Nephron progenitor cell (in vitro differentiated cells): Measurements from ENCODE around the gene TMBIM4.

Source experiments
- DNase-seq: peaks from one replicate; pipeline ENCODE4 v3.0.0; 2021
- H3K27ac Mint-ChIP-seq: 2 replicates; pipeline ENCODE4 v1.8.0; 2021; ENCODE audit warnings: mild to moderate bottlenecking, moderate library complexity, mixed read lengths
- H3K27me3 Mint-ChIP-seq: 2 replicates; pipeline ENCODE4 v1.8.0; 2021; ENCODE audit warnings: mild to moderate bottlenecking, low read depth, mixed read lengths; ENCODE audit not compliant: poor library complexity
- H3K36me3 Mint-ChIP-seq: 2 replicates; pipeline ENCODE4 v1.8.0; 2021; ENCODE audit warnings: low read depth, mixed read lengths
- H3K4me1 Mint-ChIP-seq: 2 replicates; pipeline ENCODE4 v1.8.0; 2021; ENCODE audit warnings: mixed read lengths
- H3K4me3 Mint-ChIP-seq: 2 replicates; pipeline ENCODE4 v1.8.0; 2021; ENCODE audit warnings: mild to moderate bottlenecking, moderate library complexity, mixed read lengths
- H3K9me3 Mint-ChIP-seq: 2 replicates; pipeline ENCODE4 v1.8.0; 2021; ENCODE audit warnings: mild to moderate bottlenecking, moderate library complexity, mixed read lengths
- CTCF ChIP-seq: fragments of 200-600 bp; sonication (generic); IDR thresholded peaks from 2 replicates; pipeline ENCODE4 v1.5.0; 2021; ENCODE audit warnings: antibody characterized with exemption

The TMBIM4 gene

GRCh38 chr12:66203820-66204219, 34.0 kb upstream of the TMBIM4 start:
- no peak overlapping the region for H3K4me3 Mint-ChIP-seq
- no peak for DNase-seq
- no peaks in the 10 kb centered on the region for H3K4me1 Mint-ChIP-seq
- H3K9me3 Mint-ChIP-seq, result peaks cover 15% of the 10 kb centered on the region
- H3K27me3 Mint-ChIP-seq, result peaks cover 4% of the 10 kb centered on the region
- no peak overlapping the region for H3K27ac Mint-ChIP-seq
- no peaks in the 10 kb centered on the region for H3K36me3 Mint-ChIP-seq
- no peak for TF ChIP-seq CTCF

GRCh38 chr12:66199831-66200509, 30.2 kb upstream of the TMBIM4 start:
- no peak for DNase-seq
- no peaks in the 10 kb centered on the region for H3K36me3 Mint-ChIP-seq
- H3K9me3 Mint-ChIP-seq, result peaks cover 6% of the 10 kb centered on the region
- H3K27me3 Mint-ChIP-seq, result peaks cover 3% of the 10 kb centered on the region
- TF ChIP-seq CTCF, result no peak
- H3K27ac Mint-ChIP-seq, result no peak overlapping the region
- H3K4me1 Mint-ChIP-seq, result no peaks in the 10 kb centered on the region
- H3K4me3 Mint-ChIP-seq, result no peak overlapping the region

- Mint-ChIP-seq H3K27ac (no peak overlapping the region), H3K9me3 (peaks cover 6% of the 10 kb centered on the region), H3K36me3 (no peaks in the 10 kb centered on the region), H3K4me1 (no peaks in the 10 kb centered on the region), H3K27me3 (peaks cover 8% of the 10 kb centered on the region), H3K4me3 (no peak overlapping the region)
- no peak for TF ChIP-seq CTCF
- DNase-seq, result no peak
These were observed 29.3 kb upstream of the TMBIM4 start for GRCh38 chr12:66199141-66199540.

- no peak for DNase-seq
- H3K4me1 Mint-ChIP-seq, result no peaks in the 10 kb centered on the region
- H3K27ac Mint-ChIP-seq, result no peak overlapping the region
These were observed 27.7 kb upstream of the TMBIM4 start for GRCh38 chr12:66197495-66197921.

GRCh38 chr12:66196806-66197205, 27.0 kb upstream of the TMBIM4 start:
- DNase-seq, result no peak

More at GRCh38 chr12:66197495-66197921, 27.7 kb upstream of the TMBIM4 start:
- Mint-ChIP-seq H3K9me3 (peaks cover 6% of the 10 kb centered on the region), H3K27me3 (peaks cover 13% of the 10 kb centered on the region), H3K36me3 (no peaks in the 10 kb centered on the region), H3K4me3 (no peak overlapping the region)
- no peak for TF ChIP-seq CTCF

More at GRCh38 chr12:66196806-66197205, 27.0 kb upstream of the TMBIM4 start:
- no peaks in the 10 kb centered on the region for H3K36me3 Mint-ChIP-seq
- H3K4me3 Mint-ChIP-seq, result no peak overlapping the region
- H3K27ac Mint-ChIP-seq, result no peak overlapping the region
- H3K9me3 Mint-ChIP-seq, result peaks cover 6% of the 10 kb centered on the region
- peaks cover 17% of the 10 kb centered on the region for H3K27me3 Mint-ChIP-seq
- H3K4me1 Mint-ChIP-seq, result no peaks in the 10 kb centered on the region
- no peak for TF ChIP-seq CTCF
